GM21360 (cell line): ENCODE results near the gene HEMGN.
"Not testable (repeated sequence)": the region's sequence is repeated elsewhere in the genome, so short reads cannot be mapped to it uniquely, and the experiment has no call there.

Experiments
- ATAC-seq: cut with Tn5 transposase; IDR thresholded peaks from one replicate; pipeline ENCODE4 v1.9.1; 2021; ENCODE audit warnings: mild to moderate bottlenecking, moderate library complexity; ENCODE audit not compliant: unreplicated experiment

HEMGN gene

GRCh38 chr9:97938081-97938644 is at the start of gene HEMGN:
Gene HEMGN, minus strand, starts transcription at chr9:97938172. Its CDS starts 36 bp downstream, at chr9:97938136.
- ATAC-seq: no peak

GRCh38 chr9:97987487-97987886 is 49.5 kb upstream of the HEMGN start:
- no peak for ATAC-seq

GRCh38 chr9:97985058-97985861 is 47.3 kb upstream of the HEMGN start:
- no peak for ATAC-seq

GRCh38 chr9:97984188-97985057 is 46.5 kb upstream of the HEMGN start:
- ATAC-seq: no peak

- peak; percentile 5 for ATAC-seq
These were observed 45.7 kb upstream of the HEMGN start for GRCh38 chr9:97983589-97984187.

- peak; percentile 75 for ATAC-seq
These were observed 45.0 kb upstream of the HEMGN start, which contains the start of gene ANP32B for GRCh38 chr9:97982683-97983588. Gene ANP32B, plus strand, starts transcription at chr9:97983341. Its CDS starts 215 bp downstream, at chr9:97983556.

GRCh38 chr9:97981846-97982682 is 44.1 kb upstream of the HEMGN start:
- ATAC-seq: no peak

GRCh38 chr9:97980918-97981845 is 43.2 kb upstream of the HEMGN start:
- ATAC-seq: no peak

GRCh38 chr9:97980479-97980803 is 42.5 kb upstream of the HEMGN start:
- no peak for ATAC-seq

GRCh38 chr9:97979788-97980478 is 42.0 kb upstream of the HEMGN start:
- ATAC-seq: no peak

GRCh38 chr9:97978371-97979130 is 40.6 kb upstream of the HEMGN start:
- ATAC-seq: no peak

- ATAC-seq: not testable (repeated sequence)
These were observed 38.7 kb upstream of the HEMGN start for GRCh38 chr9:97976633-97977032.

- no peak for ATAC-seq
These were observed 37.4 kb upstream of the HEMGN start for GRCh38 chr9:97975376-97975775.

- ATAC-seq: no peak
These were observed 34.8 kb upstream of the HEMGN start for GRCh38 chr9:97972753-97973152.

- ATAC-seq: no peak
These were observed 32.2 kb upstream of the HEMGN start for GRCh38 chr9:97970165-97970564.

GRCh38 chr9:97969014-97969413 is 31.0 kb upstream of the HEMGN start:
- no peak for ATAC-seq

GRCh38 chr9:97966493-97966892 is 28.5 kb upstream of the HEMGN start:
- ATAC-seq: no peak
